ENCODE results near the gene IRF3. TPM values are rescaled to one million over a fixed set of nuclear protein-coding genes. Genes with fewer than 3 reads are reported as not detected.

The IRF3 gene
- total and polyA plus RNA-seq, 4 donors, result 52.8 to 97.3 (median 81.5) TPM

- TF ChIP-seq CTCF (IDR thresholded peaks at IDR 0.05; ENCODE audit: control extremely low read depth, extremely low read depth), result no peak
- H3K36me3 ChIP-seq (ENCODE audit: control insufficient read depth in 4 of 4, insufficient read depth in 4 of 4, low read length in 4 of 4), result peaks cover 0 to 33% (median 22%) of the 10 kb centered on the region in 4 donors
- H3K27ac ChIP-seq (ENCODE audit: low read depth in 1 of 2, low read length in 1 of 2), result peak overlapping the region; percentile 58 to 77
- no peak for ATAC-seq (ENCODE audit: insufficient read depth, low FRiP score)
- peaks cover 0 to 5% (median 0%) of the 10 kb centered on the region in 3 donors for H3K27me3 ChIP-seq (ENCODE audit: control insufficient read depth in 3 of 3, insufficient read depth in 3 of 3, low read length in 2 of 3)
- H3K9ac ChIP-seq (ENCODE audit: insufficient read depth in 1 of 2, low read length in 2 of 2), result no peak overlapping the region
- H3K4me3 ChIP-seq, result peak overlapping the region; percentile 5
- 63 to 74% methylated on average over 12 of the region's 12 CpGs for WGBS, 2 donors
- H3K9me3 ChIP-seq (ENCODE audit: control insufficient read depth in 4 of 4, insufficient read depth in 3 of 4, low read length in 3 of 4), result no peaks in the 10 kb centered on the region
- H3K4me1 ChIP-seq (ENCODE audit: control insufficient read depth in 5 of 5, insufficient read depth in 5 of 5, low read length in 5 of 5), result peaks cover 0 to 32% (median 10%) of the 10 kb centered on the region in 5 donors
- peak in 1 of 3 donors; percentile 13 for DNase-seq
These were observed 23.0 kb upstream of the IRF3 start for GRCh38 chr19:49688531-49689132.

DNA sequence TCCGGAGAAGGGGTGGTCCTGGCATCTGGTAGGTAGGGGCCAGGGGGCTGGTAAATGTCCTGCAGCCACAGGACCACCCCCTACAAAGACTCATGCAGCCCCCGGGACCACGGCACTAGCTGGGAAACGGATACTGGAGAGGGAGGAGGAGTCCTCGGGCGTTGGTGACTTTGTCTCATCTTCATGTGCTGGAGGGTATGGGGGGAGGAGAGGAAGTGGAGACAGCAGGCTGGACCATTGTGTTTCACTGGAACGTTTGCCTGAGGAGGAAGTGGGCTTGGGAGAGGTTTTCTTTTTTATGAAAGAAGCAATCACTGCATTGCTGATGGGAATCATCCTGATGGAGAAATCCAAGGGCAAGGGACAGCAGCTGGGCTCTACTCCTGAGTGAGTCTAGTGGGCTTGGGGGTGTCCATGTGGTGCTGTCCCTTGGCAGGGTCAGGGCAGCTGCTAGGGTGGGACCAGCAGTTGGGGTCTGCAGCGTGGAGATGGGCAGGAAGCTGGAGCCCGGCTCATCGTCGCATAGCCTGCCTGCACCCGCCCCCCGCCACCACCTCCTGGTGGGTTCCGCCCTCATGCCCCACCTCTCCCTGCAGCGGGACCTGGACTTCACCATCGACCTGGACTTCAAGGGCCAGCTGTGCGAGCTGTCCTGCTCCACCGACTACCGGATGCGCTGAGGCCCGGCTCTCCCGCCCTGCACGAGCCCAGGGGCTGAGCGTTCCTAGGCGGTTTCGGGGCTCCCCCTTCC is 22.1 kb upstream of the IRF3 start:
- Histone ChIP-seq H3K9ac (ENCODE audit: insufficient read depth in 1 of 2, low read length in 2 of 2) (no peak overlapping the region), H3K9me3 (ENCODE audit: control insufficient read depth in 4 of 4, insufficient read depth in 3 of 4, low read length in 3 of 4) (no peaks in the 10 kb centered on the region), H3K27ac (ENCODE audit: low read depth in 1 of 2, low read length in 1 of 2) (peak overlapping the region; percentile 58 to 77), H3K36me3 (ENCODE audit: control insufficient read depth in 4 of 4, insufficient read depth in 4 of 4, low read length in 4 of 4) (peaks cover 0 to 34% (median 24%) of the 10 kb centered on the region in 4 donors), H3K4me1 (ENCODE audit: control insufficient read depth in 5 of 5, insufficient read depth in 5 of 5, low read length in 5 of 5) (peaks cover 0 to 32% (median 10%) of the 10 kb centered on the region in 5 donors), H3K27me3 (ENCODE audit: control insufficient read depth in 3 of 3, insufficient read depth in 3 of 3, low read length in 2 of 3) (peaks cover 0 to 5% (median 0%) of the 10 kb centered on the region in 3 donors), H3K4me3 (no peak overlapping the region)
- ATAC-seq (ENCODE audit: insufficient read depth, low FRiP score) (no peak), DNase-seq (peak; percentile 12 to 66 (median 38))
- WGBS, 2 donors, result 56 to 63% methylated on average over 22 to 26 of the region's 26 CpGs
- no peak for TF ChIP-seq CTCF (IDR thresholded peaks at IDR 0.05; ENCODE audit: control extremely low read depth, extremely low read depth)

DNA sequence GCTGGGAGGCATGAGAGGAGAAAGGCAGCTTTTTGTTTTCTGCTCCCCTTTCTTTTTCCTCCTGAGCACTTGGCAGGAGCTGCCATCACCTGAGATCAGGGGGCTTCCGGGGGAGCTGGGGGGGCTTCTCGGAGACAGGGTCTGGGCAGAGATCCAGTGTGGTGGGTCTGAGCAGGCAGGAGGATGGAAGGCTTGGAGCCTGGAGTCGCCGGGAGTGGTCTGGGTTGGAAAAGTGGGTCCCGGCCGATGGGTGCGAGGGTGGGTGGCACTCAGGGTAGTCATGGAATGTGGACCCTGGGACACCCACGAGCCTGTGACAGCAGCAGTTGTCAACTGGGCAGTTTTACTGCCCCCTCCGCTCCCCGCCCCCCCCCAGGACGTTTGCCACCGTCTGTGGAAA is 21.5 kb upstream of the IRF3 start:
- Histone ChIP-seq H3K27ac (ENCODE audit: low read depth in 1 of 2, low read length in 1 of 2) (peak overlapping the region in 1 of 2 donors; percentile 75), H3K4me3 (no peak overlapping the region), H3K4me1 (ENCODE audit: control insufficient read depth in 5 of 5, insufficient read depth in 5 of 5, low read length in 5 of 5) (peaks cover 0 to 32% (median 10%) of the 10 kb centered on the region in 5 donors), H3K9me3 (ENCODE audit: control insufficient read depth in 4 of 4, insufficient read depth in 3 of 4, low read length in 3 of 4) (no peaks in the 10 kb centered on the region), H3K27me3 (ENCODE audit: control insufficient read depth in 3 of 3, insufficient read depth in 3 of 3, low read length in 2 of 3) (peaks cover 0 to 5% (median 0%) of the 10 kb centered on the region in 3 donors), H3K36me3 (ENCODE audit: control insufficient read depth in 4 of 4, insufficient read depth in 4 of 4, low read length in 4 of 4) (peaks cover 0 to 38% (median 29%) of the 10 kb centered on the region in 4 donors), H3K9ac (ENCODE audit: insufficient read depth in 1 of 2, low read length in 2 of 2) (no peak overlapping the region)
- no peak for TF ChIP-seq CTCF (IDR thresholded peaks at IDR 0.05; ENCODE audit: control extremely low read depth, extremely low read depth)
- 49 to 58% methylated on average over 12 of the region's 12 CpGs for WGBS, 2 donors
- no peak for ATAC-seq (ENCODE audit: insufficient read depth, low FRiP score)
- DNase-seq, result no peak
